AG10803 (cell line): ENCODE results near the gene HPN.

Experiments
- DNase-seq: peaks from one replicate; pipeline ENCODE4 v3.0.0; 2010; ENCODE audit warnings: low read depth
- H3K4me3 ChIP-seq: 2 replicates; pipeline ENCODE4 v1.5.1; 2011; ENCODE audit warnings: mild to moderate bottlenecking, low read length, control low read depth
- CTCF ChIP-seq: conservative IDR thresholded peaks from 2 replicates; pipeline ENCODE4 v1.5.1; 2011; ENCODE audit warnings: mild to moderate bottlenecking, low read length, control low read depth, inconsistent platforms

HPN gene

GRCh38 chr19:35015954-35016351, 25.6 kb upstream of the HPN start:
- DNase-seq, result no peak
- no peak overlapping the region for H3K4me3 ChIP-seq
- TF ChIP-seq CTCF, result no peak

- H3K4me3 ChIP-seq, result no peak overlapping the region
- TF ChIP-seq CTCF, result no peak
- DNase-seq, result no peak
These were observed 24.0 kb upstream of the HPN start for GRCh38 chr19:35017507-35017906.

GRCh38 chr19:35018379-35018778, 23.1 kb upstream of the HPN start:
- H3K4me3 ChIP-seq, result no peak overlapping the region
- DNase-seq, result no peak
- no peak for TF ChIP-seq CTCF

- no peak overlapping the region for H3K4me3 ChIP-seq
- no peak for DNase-seq
- TF ChIP-seq CTCF, result no peak
These were observed 22.4 kb upstream of the HPN start for GRCh38 chr19:35019144-35019543.

GRCh38 chr19:35021016-35021415, 20.5 kb upstream of the HPN start:
- TF ChIP-seq CTCF, result no peak
- no peak overlapping the region for H3K4me3 ChIP-seq
- no peak for DNase-seq

- TF ChIP-seq CTCF, result no peak
- DNase-seq, result no peak
- H3K4me3 ChIP-seq, result no peak overlapping the region
These were observed 19.9 kb upstream of the HPN start for GRCh38 chr19:35021596-35021995.

- H3K4me3 ChIP-seq, result no peak overlapping the region
- DNase-seq, result no peak
- no peak for TF ChIP-seq CTCF
These were observed 19.1 kb upstream of the HPN start for GRCh38 chr19:35022460-35022859.
